ENCODE measurements around the gene PPP2R3C. TPM values are rescaled to one million over a fixed set of nuclear protein-coding genes. Genes with fewer than 3 reads are reported as not detected.
"Not testable (repeated sequence)": the region's sequence is repeated elsewhere in the genome, so short reads cannot be mapped to it uniquely, and the experiment has no call there.

Gene PPP2R3C
- total RNA-seq, 1 donor from 2014 or later, result 15.0 TPM

- FAIRE-seq, result no peak
- DNase-seq (ENCODE audit: low read depth), result peak; percentile 28
- H3K36me3 ChIP-seq (ENCODE audit: control insufficient read depth, insufficient read depth, low read length), result peaks cover 8% of the 10 kb centered on the region
- H3K27me3 ChIP-seq (ENCODE audit: control insufficient read depth, insufficient read depth, low read length), result no peaks in the 10 kb centered on the region
- TF ChIP-seq CTCF (IDR thresholded peaks at IDR 0.05; ENCODE audit: insufficient read depth, low read length, severe bottlenecking), result no peak
- no peak overlapping the region for H3K4me3 ChIP-seq (ENCODE audit: low read depth, low read length)
Observed at GRCh38 chr14:35114036-35114435, 7.8 kb downstream of the PPP2R3C start.

GRCh38 chr14:35113308-35113950, 8.4 kb downstream of the PPP2R3C start:
- Histone ChIP-seq H3K36me3 (ENCODE audit: control insufficient read depth, insufficient read depth, low read length) (peaks cover 8% of the 10 kb centered on the region), H3K27me3 (ENCODE audit: control insufficient read depth, insufficient read depth, low read length) (no peaks in the 10 kb centered on the region), H3K4me3 (ENCODE audit: low read depth, low read length) (no peak overlapping the region)
- no peak for TF ChIP-seq CTCF (IDR thresholded peaks at IDR 0.05; ENCODE audit: insufficient read depth, low read length, severe bottlenecking)
- DNase-seq (ENCODE audit: low read depth) (no peak), FAIRE-seq (no peak)

- peaks cover 8% of the 10 kb centered on the region for H3K36me3 ChIP-seq (ENCODE audit: control insufficient read depth, insufficient read depth, low read length)
- H3K4me3 ChIP-seq (ENCODE audit: low read depth, low read length), result no peak overlapping the region
- DNase-seq (ENCODE audit: low read depth) (no peak), FAIRE-seq (no peak)
- H3K27me3 ChIP-seq (ENCODE audit: control insufficient read depth, insufficient read depth, low read length), result no peaks in the 10 kb centered on the region
- no peak for TF ChIP-seq CTCF (IDR thresholded peaks at IDR 0.05; ENCODE audit: insufficient read depth, low read length, severe bottlenecking)
Observed at GRCh38 chr14:35112641-35113040, 9.1 kb downstream of the PPP2R3C start.

- FAIRE-seq (no peak), DNase-seq (ENCODE audit: low read depth) (no peak)
- TF ChIP-seq CTCF (IDR thresholded peaks at IDR 0.05; ENCODE audit: insufficient read depth, low read length, severe bottlenecking), result no peak
- Histone ChIP-seq H3K4me3 (ENCODE audit: low read depth, low read length) (no peak overlapping the region), H3K27me3 (ENCODE audit: control insufficient read depth, insufficient read depth, low read length) (no peaks in the 10 kb centered on the region), H3K36me3 (ENCODE audit: control insufficient read depth, insufficient read depth, low read length) (peaks cover 6% of the 10 kb centered on the region)
Observed at GRCh38 chr14:35107866-35108265, 13.9 kb downstream of the PPP2R3C start.

GRCh38 chr14:35094645-35095044, 27.1 kb downstream of the PPP2R3C start:
- not testable (repeated sequence) for DNase-seq (ENCODE audit: low read depth); H3K36me3 ChIP-seq (ENCODE audit: control insufficient read depth, insufficient read depth, low read length); H3K27me3 ChIP-seq (ENCODE audit: control insufficient read depth, insufficient read depth, low read length); FAIRE-seq; H3K4me3 ChIP-seq (ENCODE audit: low read depth, low read length)

- DNase-seq (ENCODE audit: low read depth) (no peak), FAIRE-seq (no peak)
- peaks cover 2% of the 10 kb centered on the region for H3K36me3 ChIP-seq (ENCODE audit: control insufficient read depth, insufficient read depth, low read length)
Observed at GRCh38 chr14:35088514-35088913, 33.3 kb downstream of the PPP2R3C start.

More at GRCh38 chr14:35088514-35088913, 33.3 kb downstream of the PPP2R3C start:
- TF ChIP-seq CTCF (IDR thresholded peaks at IDR 0.05; ENCODE audit: insufficient read depth, low read length, severe bottlenecking), result no peak
- Histone ChIP-seq H3K4me3 (ENCODE audit: low read depth, low read length) (no peak overlapping the region), H3K27me3 (ENCODE audit: control insufficient read depth, insufficient read depth, low read length) (no peaks in the 10 kb centered on the region)

Measured in bronchial epithelial cell (primary cell).